Tibial artery (tissue), 4 donors: ENCODE measurements around the gene LEFTY2.
"Not testable (repeated sequence)": the region's sequence is repeated elsewhere in the genome, so short reads cannot be mapped to it uniquely, and the experiment has no call there.

Experiments
- DNase-seq, 2 donors: peaks; one replicate each; pipeline ENCODE4 v3.0.0-alpha.2; 2019
- H3K27ac ChIP-seq, 2 donors: fragments of 200-600 bp; sonication (generic) in 1 of 2; 1 replicate in 1 of 2; 2 replicates in 1 of 2; pipeline ENCODE4 v1.5.1; 2018 to 2019; ENCODE audit warnings: mild to moderate bottlenecking in 1 of 2
- H3K27me3 ChIP-seq, 2 donors: fragments of 200-600 bp; sonication (generic) in 1 of 2; one replicate each; pipeline versions ENCODE4 v1.5.1 to v1.6.0; 2016 to 2019
- H3K36me3 ChIP-seq, 3 donors: fragments of 200-600 bp; sonication (generic) in 2 of 3; one replicate each; pipeline ENCODE4 v1.5.1; 2016 to 2019; ENCODE audit warnings: mild to moderate bottlenecking in 2 of 3
- H3K4me1 ChIP-seq, 4 donors: fragments of 200-600 bp; sonication (generic) in 2 of 4; 1 replicate in 3 of 4; 2 replicates in 1 of 4; pipeline ENCODE4 v1.5.1; 2016 to 2019
- H3K4me3 ChIP-seq, 2 donors: fragments of 200-600 bp; sonication (generic) in 1 of 2; 1 replicate in 1 of 2; 2 replicates in 1 of 2; pipeline ENCODE4 v1.5.1; 2018 to 2019; ENCODE audit warnings: mild to moderate bottlenecking in 2 of 2
- H3K9me3 ChIP-seq, 3 donors: fragments of 200-600 bp; sonication (generic) in 1 of 3; one replicate each; pipeline ENCODE4 v1.5.1; 2016 to 2019
- CTCF ChIP-seq, 2 experiments: fragments of 200-600 bp in 1 of 2; fragments of 450-650 bp in 1 of 2; IDR thresholded peaks; one replicate each; pipeline ENCODE4 v1.5.1; 2017 to 2019; ENCODE audit warnings: antibody characterized with exemption in 2 of 2, mild to moderate bottlenecking in 1 of 2, moderate library complexity in 1 of 2
- intact Hi-C: fragments of 100-400 bp; cut with DNase I; formaldehyde crosslinking; loops from one replicate; pipeline ENCODE4 v1.15.0; 2023; ENCODE audit warnings: low total_unique reads

The LEFTY2 gene

GRCh38 chr1:225936523-225936922 lies 4.5 kb downstream of the LEFTY2 start:
- no peaks in the 10 kb centered on the region for H3K27me3 ChIP-seq
- no peak for DNase-seq
- no peaks in the 10 kb centered on the region for H3K9me3 ChIP-seq
- peaks cover 0 to 16% (median 15%) of the 10 kb centered on the region in 4 donors for H3K4me1 ChIP-seq
- intact Hi-C loops = no loop called here
- no peaks in the 10 kb centered on the region for H3K36me3 ChIP-seq
- no peak overlapping the region for H3K27ac ChIP-seq
- no peak for TF ChIP-seq CTCF (IDR thresholded peaks at IDR 0.05)
- H3K4me3 ChIP-seq = no peak overlapping the region

- H3K9me3 ChIP-seq, DNase-seq: not testable (repeated sequence)
Observed at GRCh38 chr1:225936086-225936485, 4.9 kb downstream of the LEFTY2 start.

GRCh38 chr1:225934711-225935110 lies 6.3 kb downstream of the LEFTY2 start:
- intact Hi-C loops = no loop called here
- Histone ChIP-seq H3K4me1 (peaks cover 0 to 3% (median 0%) of the 10 kb centered on the region in 4 donors), H3K36me3 (no peaks in the 10 kb centered on the region), H3K4me3 (no peak overlapping the region), H3K9me3 (no peaks in the 10 kb centered on the region), H3K27ac (no peak overlapping the region), H3K27me3 (no peaks in the 10 kb centered on the region)
- TF ChIP-seq CTCF (IDR thresholded peaks at IDR 0.05) = no peak
- no peak for DNase-seq

More at GRCh38 chr1:225936086-225936485, 4.9 kb downstream of the LEFTY2 start:
- H3K4me1 ChIP-seq = peaks cover 0 to 11% (median 10%) of the 10 kb centered on the region in 4 donors
- H3K4me3 ChIP-seq, H3K27me3 ChIP-seq, intact Hi-C loops, H3K36me3 ChIP-seq, H3K27ac ChIP-seq: not testable (repeated sequence)

- no peaks in the 10 kb centered on the region for H3K36me3 ChIP-seq
- H3K27me3 ChIP-seq = no peaks in the 10 kb centered on the region
- no peak overlapping the region for H3K4me3 ChIP-seq
- no peak for DNase-seq
- H3K27ac ChIP-seq = no peak overlapping the region
- no peaks in the 10 kb centered on the region for H3K4me1 ChIP-seq
- H3K9me3 ChIP-seq = no peaks in the 10 kb centered on the region
- TF ChIP-seq CTCF (IDR thresholded peaks at IDR 0.05) = no peak
- intact Hi-C loops = no loop called here
Observed at GRCh38 chr1:225933072-225933471, 7.9 kb downstream of the LEFTY2 start.

GRCh38 chr1:225931270-225932136 lies 9.5 kb downstream of the LEFTY2 start:
- Histone ChIP-seq H3K9me3 (no peaks in the 10 kb centered on the region), H3K27ac (no peak overlapping the region), H3K4me3 (no peak overlapping the region), H3K27me3 (no peaks in the 10 kb centered on the region), H3K4me1 (no peaks in the 10 kb centered on the region), H3K36me3 (no peaks in the 10 kb centered on the region)
- DNase-seq = no peak
- TF ChIP-seq CTCF (IDR thresholded peaks at IDR 0.05) = no peak
- intact Hi-C loops = no loop called here

GRCh38 chr1:225930566-225930965 lies 10.5 kb downstream of the LEFTY2 start:
- H3K4me3 ChIP-seq = no peak overlapping the region
- no peak for DNase-seq
- H3K9me3 ChIP-seq = no peaks in the 10 kb centered on the region
- H3K4me1 ChIP-seq = no peaks in the 10 kb centered on the region
- H3K27ac ChIP-seq = no peak overlapping the region
- intact Hi-C loops = no loop called here
- H3K27me3 ChIP-seq = no peaks in the 10 kb centered on the region
- no peak for TF ChIP-seq CTCF (IDR thresholded peaks at IDR 0.05)
- no peaks in the 10 kb centered on the region for H3K36me3 ChIP-seq

- H3K4me3 ChIP-seq, H3K4me1 ChIP-seq, DNase-seq, H3K27ac ChIP-seq, H3K36me3 ChIP-seq, H3K9me3 ChIP-seq, H3K27me3 ChIP-seq, intact Hi-C loops: not testable (repeated sequence)
Observed at GRCh38 chr1:225929462-225929861, 11.6 kb downstream of the LEFTY2 start.
